ENCODE measurements around the gene PACC1. TPM values are rescaled to one million over a fixed set of nuclear protein-coding genes. Genes with fewer than 3 reads are reported as not detected.
"Not testable (repeated sequence)": the region's sequence is repeated elsewhere in the genome, so short reads cannot be mapped to it uniquely, and the experiment has no call there.

PACC1 gene
- polyA plus RNA-seq, 3 donors, result 11.5 to 13.2 (median 12.5) TPM

GRCh38 chr1:212401042-212401441 lies 13.6 kb downstream of the PACC1 start:
- DNase-seq (ENCODE audit: low read depth in 3 of 3, low spot score in 2 of 3), result no peak

GRCh38 chr1:212397171-212397570 lies 17.5 kb downstream of the PACC1 start:
- no peak for DNase-seq (ENCODE audit: low read depth in 3 of 3, low spot score in 2 of 3)

GRCh38 chr1:212396638-212397037 lies 18.0 kb downstream of the PACC1 start:
- no peak for DNase-seq (ENCODE audit: low read depth in 3 of 3, low spot score in 2 of 3)

- DNase-seq (ENCODE audit: low read depth in 3 of 3, low spot score in 2 of 3), result not testable (repeated sequence)
These were observed 18.8 kb downstream of the PACC1 start for GRCh38 chr1:212395678-212396437.

GRCh38 chr1:212388985-212389716 lies 25.5 kb downstream of the PACC1 start:
- no peak for DNase-seq (ENCODE audit: low read depth in 3 of 3, low spot score in 2 of 3)

- DNase-seq (ENCODE audit: low read depth in 3 of 3, low spot score in 2 of 3), result no peak
These were observed 28.7 kb downstream of the PACC1 start for GRCh38 chr1:212386029-212386428.

GRCh38 chr1:212381397-212382035 lies 33.2 kb downstream of the PACC1 start:
- no peak for DNase-seq (ENCODE audit: low read depth in 3 of 3, low spot score in 2 of 3)

GRCh38 chr1:212379366-212379765 lies 35.3 kb downstream of the PACC1 start:
- DNase-seq (ENCODE audit: low read depth in 3 of 3, low spot score in 2 of 3), result no peak

- DNase-seq (ENCODE audit: low read depth in 3 of 3, low spot score in 2 of 3), result no peak
These were observed 37.0 kb downstream of the PACC1 start for GRCh38 chr1:212377644-212378043.

- DNase-seq (ENCODE audit: low read depth in 3 of 3, low spot score in 2 of 3), result no peak
These were observed 38.7 kb downstream of the PACC1 start for GRCh38 chr1:212375986-212376385.

GRCh38 chr1:212368073-212368484 lies 46.6 kb downstream of the PACC1 start:
- peak in 2 of 3 donors; percentile 10 to 17 for DNase-seq (ENCODE audit: low read depth in 3 of 3, low spot score in 2 of 3)

- DNase-seq (ENCODE audit: low read depth in 3 of 3, low spot score in 2 of 3), result no peak
These were observed 47.1 kb downstream of the PACC1 start for GRCh38 chr1:212367474-212368072.

GRCh38 chr1:212366901-212367300 lies 47.8 kb downstream of the PACC1 start:
- DNase-seq (ENCODE audit: low read depth in 3 of 3, low spot score in 2 of 3), result no peak

GRCh38 chr1:212364985-212365384 lies 49.7 kb downstream of the PACC1 start:
- no peak for DNase-seq (ENCODE audit: low read depth in 3 of 3, low spot score in 2 of 3)

- DNase-seq (ENCODE audit: low read depth in 3 of 3, low spot score in 2 of 3), result no peak
These were observed 54.7 kb downstream of the PACC1 start for GRCh38 chr1:212359794-212360479.

- DNase-seq (ENCODE audit: low read depth in 3 of 3, low spot score in 2 of 3), result no peak
These were observed 59.3 kb downstream of the PACC1 start for GRCh38 chr1:212355230-212355969.

- no peak for DNase-seq (ENCODE audit: low read depth in 3 of 3, low spot score in 2 of 3)
These were observed 60.2 kb downstream of the PACC1 start for GRCh38 chr1:212354464-212354863.

- DNase-seq (ENCODE audit: low read depth in 3 of 3, low spot score in 2 of 3), result no peak
These were observed 61.5 kb downstream of the PACC1 start for GRCh38 chr1:212353181-212353580.

- DNase-seq (ENCODE audit: low read depth in 3 of 3, low spot score in 2 of 3), result no peak
These were observed 62.9 kb downstream of the PACC1 start for GRCh38 chr1:212351588-212352362.
